PC-3 (cell line): Measurements from ENCODE around the gene PIEZO2. TPM values are rescaled to one million over a fixed set of nuclear protein-coding genes. Genes with fewer than 3 reads are reported as not detected.
"Not testable (repeated sequence)": the region's sequence is repeated elsewhere in the genome, so short reads cannot be mapped to it uniquely, and the experiment has no call there.

Experiments
- ATAC-seq: fragments of 200-7000 bp; cut with Tn5 transposase; 2 replicates; pipeline ENCODE4 v1.9.1; 2020; ENCODE audit warnings: mild to moderate bottlenecking, moderate library complexity
- BruUV-seq: library from RNA; stranded (reverse); fragments of 400-500 nt; replicated peaks from 2 replicates; lab custom pipeline; 2021; lab: Mats Ljungman, UMichigan
- CTCF ChIA-PET: fragments of 300-600 bp; sonication (Branson Sonifier 250); formaldehyde crosslinking; loops from one replicate; lab custom pipeline; 2022; ENCODE audit warnings: antibody characterized with exemption; lab: Charles Lee
- POLR2A ChIA-PET: fragments of 300-600 bp; sonication (Branson Sonifier 250); formaldehyde crosslinking; loops from one replicate; lab custom pipeline; 2022; ENCODE audit warnings: antibody characterized with exemption; ENCODE audit not compliant: unreplicated experiment; lab: Charles Lee
- DNase-seq: peaks from one replicate; pipeline ENCODE4 v3.0.0-alpha.2; 2015
- H2AFZ ChIP-seq: fragments of 300-600 bp; sonication (generic); 2 replicates; pipeline ENCODE4 v1.6.0; 2016; ENCODE audit warnings: antibody characterized with exemption, low read length
- H3F3A ChIP-seq: fragments of 300-600 bp; sonication (generic); one replicate; pipeline ENCODE4 v1.6.0; 2017; ENCODE audit warnings: antibody characterized with exemption, low read length, control low read depth, mild to moderate bottlenecking; ENCODE audit not compliant: unreplicated experiment
- H3K27ac ChIP-seq: fragments of 300-600 bp; sonication (generic); 2 replicates; pipeline ENCODE4 v1.5.1; 2016; ENCODE audit warnings: mild to moderate bottlenecking, low read length
- H3K27me3 ChIP-seq: fragments of 300-600 bp; sonication (generic); 2 replicates; pipeline ENCODE4 v1.6.1; 2016; ENCODE audit warnings: low read length, mixed read lengths
- H3K36me3 ChIP-seq: fragments of 300-600 bp; sonication (generic); 2 replicates; pipeline ENCODE4 v1.6.1; 2016; ENCODE audit warnings: low read depth, mixed run types, low read length, mixed read lengths
- H3K4me1 ChIP-seq: fragments of 300-600 bp; sonication (generic); 2 replicates; pipeline ENCODE4 v1.5.1; 2016; ENCODE audit warnings: low read length; ENCODE audit not compliant: insufficient read depth
- H3K4me2 ChIP-seq: fragments of 300-600 bp; sonication (generic); 2 replicates; pipeline ENCODE4 v1.6.0; 2016; ENCODE audit warnings: low read length
- H3K4me3 ChIP-seq: fragments of 300-600 bp; sonication (generic); 2 replicates; pipeline ENCODE4 v1.5.1; 2016; ENCODE audit warnings: mild to moderate bottlenecking, low read length, mixed read lengths
- H3K79me2 ChIP-seq: fragments of 300-600 bp; sonication (generic); 2 replicates; pipeline ENCODE4 v1.6.1; 2017; ENCODE audit warnings: low read length, mixed read lengths
- H3K9ac ChIP-seq: fragments of 300-600 bp; sonication (generic); 2 replicates; pipeline ENCODE4 v1.6.0; 2016; ENCODE audit warnings: mild to moderate bottlenecking, low read length
- H3K9me2 ChIP-seq: fragments of 300-600 bp; sonication (generic); replicated peaks from 2 replicates; pipeline ENCODE4 v1.6.1; 2016; ENCODE audit warnings: mixed run types, low read length, mixed read lengths
- H3K9me3 ChIP-seq: fragments of 300-600 bp; sonication (generic); 2 replicates; pipeline ENCODE4 v1.6.1; 2016; ENCODE audit warnings: low read length, mixed read lengths
- H4K20me1 ChIP-seq: fragments of 300-600 bp; sonication (generic); 2 replicates; pipeline ENCODE4 v1.6.1; 2016; ENCODE audit warnings: low read length, mixed read lengths
- CTCF ChIP-seq: fragments of 300-600 bp; sonication (generic); conservative IDR thresholded peaks from 2 replicates; pipeline ENCODE4 v1.5.1; 2017; ENCODE audit warnings: antibody characterized with exemption, low read depth, mild to moderate bottlenecking, low read length
- EZH2 ChIP-seq: fragments of 300-600 bp; sonication (generic); IDR thresholded peaks from one replicate; pipeline ENCODE4 v1.6.1; 2017; ENCODE audit warnings: antibody characterized with exemption, mild to moderate bottlenecking, low read length; ENCODE audit not compliant: unreplicated experiment
- EZH2phosphoT487 ChIP-seq: fragments of 300-600 bp; sonication (generic); IDR thresholded peaks from 2 replicates; pipeline ENCODE4 v1.6.1; 2018; ENCODE audit warnings: mild to moderate bottlenecking, antibody characterized with exemption, low read length, borderline replicate concordance
- intact Hi-C: fragments of 100-400 bp; cut with micrococcal nuclease; formaldehyde crosslinking; loops from 2 replicates; pipeline ENCODE4 v1.9.0; 2023
- total RNA-seq: library from RNA; depleted of rRNA; stranded (reverse); fragments of >200 nt; gene quantifications from 2 replicates; pipeline ENCODE4 v1.2.3, GENCODE V29; 2014

PIEZO2 gene
- total RNA-seq, 1 experiment from 2014 or later, result not detected

- H3K36me3 ChIP-seq, H3K9me2 ChIP-seq, CTCF ChIA-PET, H4K20me1 ChIP-seq, H3K27ac ChIP-seq, BruUV-seq, intact Hi-C loops, ATAC-seq, POLR2A ChIA-PET, H2AFZ ChIP-seq, H3K9me3 ChIP-seq, H3K79me2 ChIP-seq, DNase-seq, H3K4me3 ChIP-seq, H3K4me2 ChIP-seq, H3F3A ChIP-seq, H3K9ac ChIP-seq, H3K4me1 ChIP-seq: not testable (repeated sequence)
- H3K27me3 ChIP-seq, result peaks cover 36% of the 10 kb centered on the region
Measured at GRCh38 chr18:10914610-10915009, 234.8 kb downstream of the PIEZO2 start.

- intact Hi-C loops, result no loop called here
- no peak for DNase-seq
- Histone ChIP-seq H3K4me1 (no peaks in the 10 kb centered on the region), H3K27me3 (peaks cover 40% of the 10 kb centered on the region), H3K27ac (no peak overlapping the region), H3K9ac (no peak overlapping the region), H4K20me1 (no peaks in the 10 kb centered on the region), H2AFZ (no peak overlapping the region), H3K9me2 (no peaks in the 10 kb centered on the region), H3K9me3 (no peaks in the 10 kb centered on the region), H3K4me2 (no peak overlapping the region), H3K4me3 (no peak overlapping the region), H3K36me3 (no peaks in the 10 kb centered on the region), H3K79me2 (no peaks in the 10 kb centered on the region), H3F3A (no peaks in the 10 kb centered on the region)
- TF ChIP-seq CTCF (no peak), EZH2phosphoT487 (no peak), EZH2 (no peak)
- POLR2A ChIA-PET, result no interaction called here
- no TSS peak for BruUV-seq
- ATAC-seq, result no peak
- CTCF ChIA-PET, result no interaction called here
Measured at GRCh38 chr18:10913919-10914318, 235.4 kb downstream of the PIEZO2 start.

GRCh38 chr18:10912790-10913545, 236.4 kb downstream of the PIEZO2 start:
- H3K4me3 ChIP-seq, result no peak overlapping the region
- POLR2A ChIA-PET, result no interaction called here

More at GRCh38 chr18:10912790-10913545, 236.4 kb downstream of the PIEZO2 start:
- no peak for TF ChIP-seq EZH2phosphoT487
- TF ChIP-seq EZH2, result no peak
- no peak for TF ChIP-seq CTCF
- no peaks in the 10 kb centered on the region for H3K4me1 ChIP-seq
- no peaks in the 10 kb centered on the region for H3K9me2 ChIP-seq
- no peak for ATAC-seq
- H3K36me3 ChIP-seq, result no peaks in the 10 kb centered on the region
- BruUV-seq, result no TSS peak
- no peak for DNase-seq
- H3K9ac ChIP-seq, result no peak overlapping the region
- H3K4me2 ChIP-seq, result no peak overlapping the region
- H3F3A ChIP-seq, result no peaks in the 10 kb centered on the region
- H3K9me3 ChIP-seq, result no peaks in the 10 kb centered on the region
- no peaks in the 10 kb centered on the region for H3K79me2 ChIP-seq
- CTCF ChIA-PET, result no interaction called here
- no peak overlapping the region for H3K27ac ChIP-seq
- H4K20me1 ChIP-seq, result no peaks in the 10 kb centered on the region
- peaks cover 43% of the 10 kb centered on the region for H3K27me3 ChIP-seq
- intact Hi-C loops, result no loop called here
- H2AFZ ChIP-seq, result no peak overlapping the region
